HepG2 (cell line): ENCODE measurements around the gene RSKR. TPM values are rescaled to one million over a fixed set of nuclear protein-coding genes. Genes with fewer than 3 reads are reported as not detected.

Experiments used
- ARID4A ChIP-seq: sonication (generic); formaldehyde crosslinking; IDR thresholded peaks from 2 replicates; pipeline ENCODE4 v1.5.0; 2020; ENCODE audit warnings: mild to moderate bottlenecking, missing genetic modification reagents, borderline replicate concordance
- BHLHE40 ChIP-seq: IDR thresholded peaks from 2 replicates; pipeline ENCODE4 v1.6.1; 2011; ENCODE audit warnings: low read length, improper control_type of control experiment
- BORCS8-MEF2B ChIP-seq: sonication (generic); formaldehyde crosslinking; IDR thresholded peaks from 2 replicates; pipeline ENCODE4 v1.8.0; 2022; ENCODE audit warnings: mild to moderate bottlenecking, missing genetic modification reagents
- CC2D1A ChIP-seq: sonication (generic); formaldehyde crosslinking; IDR thresholded peaks from 2 replicates; pipeline ENCODE4 v1.8.1; 2023; ENCODE audit warnings: mild to moderate bottlenecking, missing genetic modification reagents
- DMTF1 ChIP-seq: sonication (generic); formaldehyde crosslinking; IDR thresholded peaks from 2 replicates; pipeline ENCODE4 v1.4.0; 2020; ENCODE audit warnings: mild to moderate bottlenecking, missing genetic modification reagents
- ERF ChIP-seq: IDR thresholded peaks from 2 replicates; pipeline ENCODE4 v1.6.1; 2018; ENCODE audit warnings: missing biosample characterization, missing genetic modification reagents
- HDAC1 ChIP-seq: sonication (generic); formaldehyde crosslinking; IDR thresholded peaks from 2 replicates; pipeline ENCODE4 v1.5.1; 2020; ENCODE audit warnings: mild to moderate bottlenecking, missing genetic modification reagents
- HNRNPLL ChIP-seq: fragments of 200-400 bp; formaldehyde crosslinking; IDR thresholded peaks from 2 replicates; pipeline ENCODE4 v1.6.1; 2017; ENCODE audit warnings: mild to moderate bottlenecking, low read depth, low read length; ENCODE audit not compliant: poor library complexity, severe bottlenecking
- KDM6A ChIP-seq: IDR thresholded peaks from 2 replicates; pipeline ENCODE4 v1.6.1; 2016; ENCODE audit warnings: low read depth
- SATB2 ChIP-seq: sonication (generic); formaldehyde crosslinking; IDR thresholded peaks from 2 replicates; pipeline ENCODE4 v1.5.0; 2020; ENCODE audit warnings: missing genetic modification reagents
- SKI ChIP-seq: fragments of 450-650 bp; IDR thresholded peaks from one replicate; pipeline ENCODE4 v1.6.1; 2018; ENCODE audit warnings: mild to moderate bottlenecking; ENCODE audit not compliant: partially characterized antibody
- ZBED4 ChIP-seq: sonication (generic); formaldehyde crosslinking; IDR thresholded peaks from 2 replicates; pipeline ENCODE4 v1.4.0; 2020; ENCODE audit warnings: missing genetic modification reagents, borderline replicate concordance
- ZBTB10 ChIP-seq: sonication (generic); formaldehyde crosslinking; IDR thresholded peaks from 2 replicates; pipeline ENCODE4 v1.4.0; 2020; ENCODE audit warnings: missing genetic modification reagents, borderline replicate concordance
- ZBTB38 ChIP-seq: sonication (generic); formaldehyde crosslinking; IDR thresholded peaks from 2 replicates; pipeline ENCODE4 v1.5.1; 2020; ENCODE audit warnings: mild to moderate bottlenecking, missing genetic modification reagents
- ZNF263 ChIP-seq: sonication (generic); formaldehyde crosslinking; IDR thresholded peaks from 2 replicates; pipeline ENCODE4 v1.4.0; 2020; ENCODE audit warnings: missing genetic modification reagents
- ZNF749 ChIP-seq: sonication (generic); formaldehyde crosslinking; IDR thresholded peaks from 2 replicates; pipeline ENCODE4 v1.8.0; 2022; ENCODE audit warnings: mild to moderate bottlenecking, missing genetic modification reagents, moderate library complexity, borderline replicate concordance
- ZNF777 ChIP-seq: sonication (generic); formaldehyde crosslinking; IDR thresholded peaks from 2 replicates; pipeline ENCODE4 v1.4.0; 2020; ENCODE audit warnings: missing genetic modification reagents
- polyA plus RNA-seq, 8 experiments: library from polyadenylated mRNA; depleted of rRNA in 3 of 8; stranded (reverse) in 7 of 8; unstranded in 1 of 8; fragments of >200 nt; fragmentation: Illumina TruSeq in 4 of 8; extraction: Trizol in 4 of 8; gene quantifications; 2 replicates each; pipeline versions ENCODE4 v1.2.1 to v1.2.3, GENCODE V29; 2011 to 2016; ENCODE audit warnings: low read depth in 4 of 8, missing spikeins in 1 of 8, mixed read lengths in 1 of 8; ENCODE audit not compliant: insufficient read depth in 1 of 8
- total RNA-seq, 5 experiments: library from RNA; depleted of rRNA; stranded (reverse); fragments of >200 nt; fragmentation: Illumina TruSeq; extraction: Trizol; gene quantifications; 2 replicates each; pipeline ENCODE4 v1.2.3, GENCODE V29; 2016; ENCODE audit warnings: low read depth in 1 of 5

The RSKR gene
- total and polyA plus RNA-seq, 2 of the 13 experiments (the other 11 are each of a cell fraction or from before 2014, with no cell fraction given), result 5.0 to 10.4 TPM

- TF ChIP-seq SKI (peak; percentile 61), SATB2 (no peak), DMTF1 (CRISPR knock-in tag) (no peak), BHLHE40 (no peak), ZNF749 (CRISPR knock-in tag) (peak; percentile 42; the same call in 1 of the 2 replicates), ZBTB10 (no peak), ARID4A (CRISPR knock-in tag) (peak; percentile 85; the same call in 1 of the 2 replicates), ZBTB38 (CRISPR knock-in tag) (peak; percentile 26; the same call in 1 of the 2 replicates), KDM6A (CRISPR knock-in tag) (no peak), HNRNPLL (peak; percentile 87), ERF (peak; percentile 26; the same call in 1 of the 2 replicates), BORCS8-MEF2B (peak; percentile 73; the same call in 1 of the 2 replicates), HDAC1 (CRISPR knock-in tag) (peak; percentile 89), ZNF263 (CRISPR knock-in tag) (peak; percentile 92), ZBED4 (peak; percentile 49; the same call in 1 of the 2 replicates), CC2D1A (CRISPR knock-in tag) (no peak), ZNF777 (peak; percentile 80)
Observed at GRCh38 chr17:28598799-28599310, 15.1 kb downstream of the RSKR start, which contains the start of gene SPAG5 (continued).
